NCI-H1694 (cell line): Measurements from ENCODE around the gene PRKCZ.

ENCODE experiments used
- DNase-seq: peaks from one replicate; lab custom pipeline; 2025; lab: John Stamatoyannopoulos, UW

The PRKCZ gene

GRCh38 chr1:2046174-2046917 lies 3.9 kb upstream of the PRKCZ start:
- no peak for DNase-seq

GRCh38 chr1:2046953-2047748 lies 3.1 kb upstream of the PRKCZ start:
- DNase-seq = no peak

DNA sequence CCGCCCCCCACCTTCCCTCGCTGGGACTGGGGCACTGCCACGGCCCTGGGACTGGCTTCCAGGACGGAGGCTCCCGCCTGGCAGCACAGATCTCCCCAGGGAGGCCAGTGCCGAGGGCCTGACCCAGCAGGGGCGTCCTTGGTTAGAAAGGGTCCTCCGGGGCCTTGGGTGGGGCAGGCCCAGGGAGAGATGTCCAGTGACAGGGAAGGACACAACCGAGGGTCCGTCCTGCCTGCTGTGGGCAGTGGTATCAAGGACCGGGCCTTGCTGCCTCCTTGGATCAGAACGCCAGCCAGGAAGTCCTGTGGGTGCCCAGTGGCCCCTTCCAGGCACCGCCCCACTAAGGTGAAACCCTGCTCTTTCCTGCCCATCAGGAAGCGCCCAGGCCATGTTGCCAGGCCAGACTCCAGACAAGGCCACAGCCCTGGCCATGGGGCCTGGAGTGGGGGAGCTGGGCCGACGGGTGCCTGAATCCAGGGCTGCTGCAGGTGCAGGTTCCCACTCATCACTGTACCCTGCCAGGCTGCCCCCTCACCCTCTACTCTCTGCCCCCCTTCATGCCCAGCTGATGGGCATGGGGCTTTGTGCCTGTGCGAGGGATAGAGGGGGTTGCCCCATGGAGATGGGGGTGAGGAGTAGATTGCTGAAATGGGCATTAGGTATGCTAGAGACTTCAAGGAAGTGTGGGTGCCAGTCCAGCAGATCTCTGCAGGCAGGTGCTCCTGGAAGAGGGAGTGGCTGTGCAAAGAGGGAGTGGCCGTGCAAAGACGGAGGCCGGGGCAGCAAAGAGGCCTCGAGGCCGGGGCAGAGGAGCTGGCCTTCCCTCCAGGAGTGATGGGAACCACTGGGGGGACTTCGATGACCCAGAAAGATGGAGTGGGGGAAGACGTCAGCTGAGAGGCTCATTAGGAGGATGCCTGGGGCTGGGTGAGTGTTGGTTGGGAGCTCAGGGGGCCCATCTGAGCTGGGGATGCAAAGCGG lies 2.2 kb upstream of the PRKCZ start:
- no peak for DNase-seq

DNA sequence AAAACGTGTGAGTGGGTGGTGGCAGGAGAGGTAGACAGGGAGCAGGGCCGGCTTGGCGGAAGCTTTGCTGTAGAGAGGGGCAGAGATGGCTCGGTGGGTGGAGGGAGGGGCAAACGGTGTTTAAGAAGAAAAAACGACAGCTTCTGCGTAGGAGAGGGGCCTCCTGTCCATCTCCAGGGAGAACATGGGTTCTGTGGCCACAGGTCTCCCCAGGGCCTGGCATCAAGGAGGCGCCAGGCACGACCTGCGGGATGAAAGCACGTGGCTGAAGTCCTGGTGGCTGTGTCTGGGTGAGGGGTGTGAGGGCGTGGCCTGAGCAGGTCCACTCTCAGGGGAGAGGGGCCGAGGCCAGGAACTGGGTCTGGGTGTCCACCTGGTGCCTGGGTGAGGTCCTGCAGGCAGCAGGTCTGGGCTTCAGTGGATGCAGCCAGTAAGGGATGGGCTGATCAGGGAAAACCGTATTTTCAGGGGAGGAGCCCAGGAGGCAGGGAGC lies 940 bp upstream of the PRKCZ start:
- no peak for DNase-seq

- DNase-seq = no peak
These were observed 216 bp downstream of the PRKCZ start for GRCh38 chr1:2050461-2050792.

DNA sequence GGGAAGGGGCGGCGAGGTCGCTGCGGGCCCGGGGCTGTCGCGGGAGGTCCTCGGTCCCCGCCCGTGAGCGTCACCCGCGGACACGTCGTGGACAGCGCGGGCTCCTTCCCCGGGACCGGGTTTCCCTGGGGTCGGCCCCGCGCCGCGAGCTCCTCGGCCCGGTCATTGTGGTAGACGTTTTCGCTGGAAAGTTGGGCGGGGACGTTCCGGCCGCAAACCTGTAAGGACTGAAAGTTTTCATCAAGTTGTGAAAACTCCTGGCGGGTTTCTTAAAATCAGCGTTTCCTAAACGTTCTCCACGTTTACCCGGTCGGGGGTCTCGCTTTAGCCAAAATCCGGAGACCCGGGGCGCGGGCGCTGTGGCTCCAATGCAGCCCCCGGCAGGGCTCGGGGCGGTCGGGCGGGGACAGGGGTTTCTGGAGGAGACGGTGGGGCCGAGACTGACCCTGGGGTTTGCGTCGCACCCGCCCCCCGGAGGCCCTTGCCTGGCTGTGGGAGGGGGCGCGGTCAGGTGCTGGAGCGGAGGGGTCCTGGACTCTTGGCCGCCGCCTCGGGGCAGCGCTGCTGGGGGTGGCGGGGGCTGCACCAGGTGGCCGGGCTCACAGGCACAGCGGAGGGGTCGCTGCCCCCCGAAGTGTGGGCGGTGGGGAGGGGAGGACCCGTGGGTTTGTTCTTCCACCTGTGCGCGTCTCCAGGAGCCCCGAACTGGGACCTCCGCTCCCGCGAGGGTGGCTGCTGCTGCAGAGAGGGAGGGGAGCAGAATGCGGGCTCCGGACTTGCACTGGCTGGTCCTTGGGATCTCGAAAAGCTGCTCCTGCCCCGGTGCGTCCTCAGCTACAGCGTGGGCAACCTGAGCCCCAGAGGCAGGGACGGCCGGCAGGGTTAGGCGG lies 827 bp downstream of the PRKCZ start:
- DNase-seq = no peak

GRCh38 chr1:2052054-2052679 lies 2.0 kb downstream of the PRKCZ start:
- DNase-seq = no peak

- DNase-seq = no peak
These were observed 2.5 kb downstream of the PRKCZ start for GRCh38 chr1:2052756-2053155.

GRCh38 chr1:2053217-2053616 lies 3.0 kb downstream of the PRKCZ start:
- no peak for DNase-seq

DNA sequence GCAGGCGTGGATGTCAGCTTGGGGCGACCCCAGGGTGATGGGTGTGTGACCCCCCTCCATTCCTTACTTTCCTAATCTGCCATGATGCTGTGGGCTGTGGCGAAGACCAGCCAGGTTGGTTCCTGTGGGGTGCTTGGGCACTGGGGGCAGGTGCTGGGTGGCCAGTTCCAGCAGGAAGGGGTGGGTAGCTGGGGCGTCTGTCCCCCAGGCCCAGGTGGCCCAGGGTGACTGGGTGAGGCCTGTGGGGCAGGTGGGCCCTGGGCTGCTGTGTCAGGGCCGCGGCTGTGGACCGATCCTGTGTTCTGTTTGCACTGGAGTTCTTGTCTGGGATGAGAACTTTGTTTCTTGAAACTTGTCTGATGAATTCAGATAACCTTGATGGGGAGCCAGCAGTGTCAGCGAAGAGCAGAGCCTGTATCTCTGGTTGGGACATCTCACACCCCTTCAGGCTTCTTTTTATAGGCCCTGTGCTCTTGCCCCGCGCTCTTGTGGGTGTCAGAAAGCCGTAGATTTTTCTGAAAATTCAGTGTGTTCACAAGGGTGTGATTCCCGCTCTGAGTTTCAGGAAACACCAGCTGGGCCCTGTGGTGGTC lies 3.7 kb downstream of the PRKCZ start:
- no peak for DNase-seq

DNA sequence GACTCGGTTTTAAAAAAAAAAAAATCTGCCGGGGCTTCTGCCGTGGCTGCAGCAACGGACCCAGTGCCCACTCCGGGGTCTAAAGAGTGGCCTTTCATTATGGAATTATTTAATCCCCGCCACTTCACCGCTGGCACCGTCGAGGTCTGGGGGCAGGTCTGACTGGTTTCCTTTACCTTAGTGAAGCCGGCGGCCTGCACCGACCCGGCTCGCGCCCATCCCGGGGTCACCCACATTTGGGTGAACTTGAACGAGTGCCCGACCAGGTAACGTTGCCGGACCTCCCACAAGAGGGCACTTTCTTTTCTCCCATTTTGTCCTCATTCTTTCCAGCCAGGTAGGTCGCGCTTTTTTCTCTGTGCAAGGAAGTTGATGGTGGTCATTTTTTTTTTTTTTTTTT lies 4.3 kb downstream of the PRKCZ start:
- no peak for DNase-seq

DNA sequence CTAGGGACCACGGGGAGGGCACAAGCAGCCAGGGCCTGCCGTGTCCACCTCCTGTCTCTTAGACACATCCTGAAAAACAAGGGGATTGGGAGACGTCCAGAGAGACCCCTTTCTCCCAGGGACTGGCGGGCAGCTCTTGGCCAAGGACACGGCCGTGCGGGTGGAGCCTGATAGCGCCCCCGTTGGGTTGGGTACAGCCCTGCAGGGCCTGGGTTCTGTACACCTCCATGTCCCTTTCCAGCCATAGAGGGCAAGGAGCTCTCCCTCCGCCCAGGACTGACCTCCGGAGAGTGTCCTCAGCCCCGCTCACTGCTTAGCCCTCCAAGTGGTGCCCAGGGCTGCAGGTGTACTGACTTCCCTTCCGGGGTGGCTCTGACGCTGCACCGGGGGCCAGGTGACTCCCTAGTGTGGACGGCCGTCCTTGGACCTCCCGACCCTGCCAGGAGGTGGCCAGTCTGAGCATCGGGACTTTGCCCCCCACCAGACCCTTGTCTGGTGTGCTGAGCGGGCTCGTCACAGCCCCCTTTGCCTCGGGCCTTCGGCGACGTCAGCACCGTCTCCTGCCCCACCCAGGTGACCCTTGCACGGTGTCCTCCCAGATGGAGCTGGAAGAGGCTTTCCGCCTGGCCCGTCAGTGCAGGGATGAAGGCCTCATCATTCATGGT lies 5.8 kb downstream of the PRKCZ start:
- no peak for DNase-seq

DNA sequence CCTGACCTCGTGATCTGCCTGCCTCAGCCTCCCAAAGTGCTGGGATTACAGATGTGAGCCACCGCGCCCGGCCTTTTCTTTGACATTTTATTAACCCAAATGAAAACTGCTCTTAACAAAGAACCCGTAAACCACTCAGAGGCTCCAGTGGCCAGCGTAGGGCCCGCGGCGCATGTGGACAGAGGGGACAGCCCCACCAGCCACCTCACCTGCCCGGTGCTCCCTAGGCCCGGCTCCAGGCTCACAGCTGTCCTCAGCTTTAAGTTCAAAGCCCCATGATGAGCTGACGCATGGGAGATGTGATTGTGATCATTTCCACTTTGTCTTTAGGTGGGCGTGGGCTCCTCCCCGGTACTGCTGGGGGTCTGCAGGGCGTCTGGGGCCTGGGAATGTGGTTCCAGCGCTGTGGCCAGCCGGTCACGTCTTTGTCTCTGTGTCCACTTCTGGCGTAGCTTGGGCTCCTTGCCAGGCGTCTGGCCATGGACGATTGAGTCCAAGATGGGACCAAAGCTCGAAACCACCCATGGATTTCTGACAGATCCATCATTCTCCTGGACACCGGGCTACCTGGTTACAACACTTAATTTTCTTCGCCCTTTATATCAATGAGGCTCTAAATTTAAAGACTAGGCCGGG lies 6.9 kb downstream of the PRKCZ start:
- no peak for DNase-seq

- no peak for DNase-seq
These were observed 9.2 kb downstream of the PRKCZ start for GRCh38 chr1:2059290-2059953.

GRCh38 chr1:2060072-2060471 lies 9.9 kb downstream of the PRKCZ start:
- no peak for DNase-seq

GRCh38 chr1:2060535-2060934 lies 10.3 kb downstream of the PRKCZ start:
- DNase-seq = no peak

DNA sequence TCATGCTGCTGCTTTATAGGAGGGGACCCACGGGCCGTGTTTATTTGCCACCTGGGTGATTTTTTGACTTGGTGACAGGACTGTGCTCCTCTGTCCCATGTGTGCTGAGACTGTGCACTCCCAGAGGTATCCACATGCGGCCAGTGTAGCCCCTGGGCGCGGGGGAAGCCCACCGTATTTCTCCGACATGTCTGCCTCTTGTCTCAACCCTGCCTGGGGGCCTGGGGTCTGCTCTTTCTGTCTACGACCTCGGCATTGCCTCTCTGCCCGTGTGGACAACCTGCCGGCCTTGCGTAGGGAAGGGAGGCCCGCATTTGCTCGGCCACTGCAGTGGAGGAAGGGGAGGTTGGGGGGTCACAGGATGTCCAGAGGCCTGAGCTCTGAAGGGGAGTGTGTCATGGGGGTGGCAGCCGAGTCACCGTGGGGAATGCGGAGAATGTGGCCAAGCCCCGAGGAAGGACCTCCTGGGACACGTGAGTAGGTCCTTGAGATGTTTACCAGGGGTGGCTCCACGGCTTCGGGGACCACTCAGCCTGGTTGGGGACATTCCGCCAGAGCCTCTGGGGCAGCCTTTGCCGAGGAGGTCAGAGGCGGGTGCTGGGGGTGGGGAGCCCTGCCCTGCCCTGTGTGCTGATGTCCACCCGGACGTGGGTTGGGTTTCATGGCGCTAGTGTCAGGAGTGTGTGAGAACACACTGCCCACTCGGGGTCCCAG lies 11.0 kb downstream of the PRKCZ start:
- no peak for DNase-seq

- no peak for DNase-seq
These were observed 15.5 kb downstream of the PRKCZ start for GRCh38 chr1:2065699-2066098.
